Upper lobe of left lung (tissue), 4 donors: ENCODE results near the gene THUMPD2.

ENCODE experiments used
- POLR2A ChIP-seq, 4 donors: fragments of 450-650 bp; IDR thresholded peaks; one replicate each; pipeline ENCODE4 v1.5.1; 2016 to 2017; ENCODE audit warnings: antibody characterized with exemption in 4 of 4, mild to moderate bottlenecking in 2 of 4
- TF ChIP-seq, protein P1 (sequence below), 6 experiments: fragments of 450-650 bp in 4 of 6; fragments of 200-600 bp in 2 of 6; sonication (generic) in 2 of 6; IDR thresholded peaks; one replicate each; pipeline ENCODE4 v1.5.1; 2016 to 2019; ENCODE audit warnings: antibody characterized with exemption in 6 of 6

DNA sequence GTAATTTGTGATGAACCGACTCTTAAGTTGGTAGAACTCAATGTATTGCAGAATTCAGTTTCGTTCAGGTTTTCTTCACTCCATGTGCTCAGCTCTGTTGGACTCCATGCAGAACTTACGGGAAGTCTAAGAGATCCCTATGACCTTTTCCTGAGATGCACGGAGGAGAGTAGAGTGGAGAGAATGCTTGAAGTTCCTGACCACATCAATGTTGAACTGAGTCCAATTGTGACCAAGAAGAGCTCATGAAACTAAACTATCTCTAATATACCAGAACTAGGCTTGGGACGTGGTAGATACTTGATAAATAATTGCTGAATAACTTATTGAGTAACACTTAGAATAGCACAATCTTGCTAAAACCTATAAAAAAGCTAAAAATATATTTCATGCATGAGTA lies 66.1 kb downstream of the THUMPD2 start:
- TF ChIP-seq, protein P1, sequence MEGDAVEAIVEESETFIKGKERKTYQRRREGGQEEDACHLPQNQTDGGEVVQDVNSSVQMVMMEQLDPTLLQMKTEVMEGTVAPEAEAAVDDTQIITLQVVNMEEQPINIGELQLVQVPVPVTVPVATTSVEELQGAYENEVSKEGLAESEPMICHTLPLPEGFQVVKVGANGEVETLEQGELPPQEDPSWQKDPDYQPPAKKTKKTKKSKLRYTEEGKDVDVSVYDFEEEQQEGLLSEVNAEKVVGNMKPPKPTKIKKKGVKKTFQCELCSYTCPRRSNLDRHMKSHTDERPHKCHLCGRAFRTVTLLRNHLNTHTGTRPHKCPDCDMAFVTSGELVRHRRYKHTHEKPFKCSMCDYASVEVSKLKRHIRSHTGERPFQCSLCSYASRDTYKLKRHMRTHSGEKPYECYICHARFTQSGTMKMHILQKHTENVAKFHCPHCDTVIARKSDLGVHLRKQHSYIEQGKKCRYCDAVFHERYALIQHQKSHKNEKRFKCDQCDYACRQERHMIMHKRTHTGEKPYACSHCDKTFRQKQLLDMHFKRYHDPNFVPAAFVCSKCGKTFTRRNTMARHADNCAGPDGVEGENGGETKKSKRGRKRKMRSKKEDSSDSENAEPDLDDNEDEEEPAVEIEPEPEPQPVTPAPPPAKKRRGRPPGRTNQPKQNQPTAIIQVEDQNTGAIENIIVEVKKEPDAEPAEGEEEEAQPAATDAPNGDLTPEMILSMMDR (IDR thresholded peaks at IDR 0.05) = no peak
- TF ChIP-seq POLR2A (IDR thresholded peaks at IDR 0.05) = no peak
